H1 (cell line): Measurements from ENCODE around the gene PALD1.

Experiments
- CHD1 ChIP-seq: IDR thresholded peaks from 2 replicates; pipeline ENCODE4 v1.6.1; 2012; ENCODE audit warnings: low read depth, low read length, improper control_type of control experiment
- CTCF ChIP-seq, 3 experiments: IDR thresholded peaks; 1 replicate in 2 of 3; 2 replicates in 1 of 3; pipeline versions ENCODE4 v1.5.1 to v1.6.1; 2011; ENCODE audit warnings: low read length in 3 of 3, mild to moderate bottlenecking in 3 of 3, inconsistent platforms in 2 of 3, low read depth in 1 of 3, moderate library complexity in 1 of 3; ENCODE audit not compliant: insufficient read depth in 1 of 3; ENCODE audit errors: control extremely low read depth in 1 of 3
- EP300 ChIP-seq, 2 experiments: IDR thresholded peaks; 1 replicate in 1 of 2; 2 replicates in 1 of 2; pipeline ENCODE4 v1.6.1; 2011 to 2012; ENCODE audit warnings: low read depth in 2 of 2, low read length in 2 of 2, mild to moderate bottlenecking in 2 of 2, borderline replicate concordance in 1 of 2, inconsistent platforms in 1 of 2, moderate library complexity in 1 of 2
- EZH2 ChIP-seq: fragments of 200-600 bp; sonication (generic); IDR thresholded peaks from 2 replicates; pipeline ENCODE4 v1.7.1; 2012; ENCODE audit warnings: low read depth, mild to moderate bottlenecking, moderate library complexity, low read length, inconsistent platforms; ENCODE audit not compliant: severe bottlenecking
- GABPA ChIP-seq: IDR thresholded peaks from 2 replicates; pipeline ENCODE4 v1.6.1; 2011; ENCODE audit warnings: mild to moderate bottlenecking, low read length, moderate library complexity, borderline replicate concordance; ENCODE audit not compliant: insufficient read depth
- PHF8 ChIP-seq: fragments of 200-600 bp; sonication (generic); conservative IDR thresholded peaks from 2 replicates; pipeline ENCODE4 v1.7.1; 2012; ENCODE audit warnings: low read depth, mild to moderate bottlenecking, inconsistent platforms, low read length, moderate library complexity
- SIN3A ChIP-seq, 2 experiments: IDR thresholded peaks in 1 of 2; conservative IDR thresholded peaks in 1 of 2; 2 replicates each; pipeline ENCODE4 v1.6.1; 2011 to 2012; ENCODE audit warnings: low read length in 2 of 2, improper control_type of control experiment in 1 of 2, low read depth in 1 of 2, mild to moderate bottlenecking in 1 of 2
- SP4 ChIP-seq: IDR thresholded peaks from 2 replicates; pipeline ENCODE4 v1.6.1; 2012; ENCODE audit warnings: low read length, inconsistent platforms
- TAF1 ChIP-seq: IDR thresholded peaks from 2 replicates; pipeline ENCODE4 v1.6.1; 2011; ENCODE audit warnings: mild to moderate bottlenecking, low read depth, low read length

- TF ChIP-seq CHD1 (no peak), GABPA (no peak), SP4 (no peak), EP300 (IDR thresholded peaks at IDR 0.05; ENCODE audit: borderline replicate concordance in 1 of 2, low read depth in 2 of 2, low read length in 2 of 2) (no peak), SIN3A (conservative IDR thresholded peaks at IDR 0.05 in 1 of 2, IDR thresholded peaks at IDR 0.05 in 1 of 2; ENCODE audit: low read depth in 1 of 2, low read length in 2 of 2) (no peak), TAF1 (no peak), CTCF (IDR thresholded peaks at IDR 0.05; ENCODE audit: control extremely low read depth in 1 of 3, insufficient read depth in 1 of 3, low read depth in 1 of 3, low read length in 3 of 3) (no peak), PHF8 (no peak), EZH2 (no peak)
Observed at GRCh38 chr10:70588255-70588654, 109.7 kb downstream of the PALD1 start.
